Osteocyte (in vitro differentiated cells): ENCODE data around the gene CACNG4. TPM values are rescaled to one million over a fixed set of nuclear protein-coding genes. Genes with fewer than 3 reads are reported as not detected.

Source experiments
- DNase-seq: peaks from one replicate; pipeline ENCODE4 v3.0.0; 2021; ENCODE audit warnings: mixed read lengths; ENCODE audit not compliant: unreplicated experiment; ENCODE audit errors: extremely low spot score
- H3K27ac Mint-ChIP-seq: one replicate; pipeline ENCODE4 v1.8.0; 2021; ENCODE audit warnings: mild to moderate bottlenecking, mixed read lengths; ENCODE audit not compliant: unreplicated experiment
- H3K27me3 Mint-ChIP-seq: one replicate; pipeline ENCODE4 v1.8.0; 2021; ENCODE audit warnings: mixed read lengths; ENCODE audit not compliant: unreplicated experiment
- H3K36me3 Mint-ChIP-seq: one replicate; pipeline ENCODE4 v1.8.0; 2021; ENCODE audit warnings: mixed read lengths; ENCODE audit not compliant: unreplicated experiment
- H3K4me1 Mint-ChIP-seq: one replicate; pipeline ENCODE4 v1.8.0; 2021; ENCODE audit warnings: mixed read lengths; ENCODE audit not compliant: unreplicated experiment
- H3K4me3 Mint-ChIP-seq: one replicate; pipeline ENCODE4 v1.8.0; 2021; ENCODE audit warnings: mild to moderate bottlenecking, moderate library complexity, mixed read lengths; ENCODE audit not compliant: unreplicated experiment
- H3K9me3 Mint-ChIP-seq: one replicate; pipeline ENCODE4 v1.8.0; 2021; ENCODE audit warnings: mixed read lengths; ENCODE audit not compliant: unreplicated experiment
- total RNA-seq: library from RNA; stranded (reverse); gene quantifications from 2 replicates; pipeline ENCODE4 v1.2.1, GENCODE V29; 2021
- TF ChIP-seq, protein P1 (sequence below): fragments of 200-600 bp; sonication (generic); IDR thresholded peaks from 2 replicates; pipeline ENCODE4 v1.5.0; 2021; ENCODE audit warnings: antibody characterized with exemption, mild to moderate bottlenecking, moderate library complexity

The CACNG4 gene
- total RNA-seq, 1 donor from 2014 or later = 5.6 TPM

DNA sequence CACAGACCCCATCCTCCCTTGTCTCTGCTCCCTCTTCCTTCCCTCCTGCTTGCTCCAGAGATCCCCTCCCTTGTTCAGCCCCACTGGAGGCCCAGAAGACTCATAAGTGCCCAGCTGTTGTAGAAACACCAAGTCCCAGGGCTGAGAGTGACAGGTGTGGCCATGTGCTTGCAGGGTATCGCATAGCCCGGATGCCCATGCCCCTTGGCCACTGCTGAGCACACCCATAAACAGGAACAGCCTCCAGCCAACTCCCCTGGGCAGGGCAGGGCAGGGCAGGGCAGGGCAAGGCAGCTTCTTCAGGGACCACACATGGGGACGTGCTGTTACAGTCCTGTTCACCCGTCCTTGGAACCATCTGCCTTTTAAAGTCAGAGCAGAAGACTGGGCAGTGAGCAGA, 81.9 kb downstream of the CACNG4 start:
- Mint-ChIP-seq H3K27me3 (peaks cover 8% of the 10 kb centered on the region), H3K4me1 (no peaks in the 10 kb centered on the region), H3K9me3 (peaks cover 21% of the 10 kb centered on the region), H3K27ac (no peak overlapping the region), H3K36me3 (peaks cover 5% of the 10 kb centered on the region), H3K4me3 (no peak overlapping the region)
- DNase-seq = no peak
- TF ChIP-seq, protein P1, sequence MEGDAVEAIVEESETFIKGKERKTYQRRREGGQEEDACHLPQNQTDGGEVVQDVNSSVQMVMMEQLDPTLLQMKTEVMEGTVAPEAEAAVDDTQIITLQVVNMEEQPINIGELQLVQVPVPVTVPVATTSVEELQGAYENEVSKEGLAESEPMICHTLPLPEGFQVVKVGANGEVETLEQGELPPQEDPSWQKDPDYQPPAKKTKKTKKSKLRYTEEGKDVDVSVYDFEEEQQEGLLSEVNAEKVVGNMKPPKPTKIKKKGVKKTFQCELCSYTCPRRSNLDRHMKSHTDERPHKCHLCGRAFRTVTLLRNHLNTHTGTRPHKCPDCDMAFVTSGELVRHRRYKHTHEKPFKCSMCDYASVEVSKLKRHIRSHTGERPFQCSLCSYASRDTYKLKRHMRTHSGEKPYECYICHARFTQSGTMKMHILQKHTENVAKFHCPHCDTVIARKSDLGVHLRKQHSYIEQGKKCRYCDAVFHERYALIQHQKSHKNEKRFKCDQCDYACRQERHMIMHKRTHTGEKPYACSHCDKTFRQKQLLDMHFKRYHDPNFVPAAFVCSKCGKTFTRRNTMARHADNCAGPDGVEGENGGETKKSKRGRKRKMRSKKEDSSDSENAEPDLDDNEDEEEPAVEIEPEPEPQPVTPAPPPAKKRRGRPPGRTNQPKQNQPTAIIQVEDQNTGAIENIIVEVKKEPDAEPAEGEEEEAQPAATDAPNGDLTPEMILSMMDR = no peak

DNA sequence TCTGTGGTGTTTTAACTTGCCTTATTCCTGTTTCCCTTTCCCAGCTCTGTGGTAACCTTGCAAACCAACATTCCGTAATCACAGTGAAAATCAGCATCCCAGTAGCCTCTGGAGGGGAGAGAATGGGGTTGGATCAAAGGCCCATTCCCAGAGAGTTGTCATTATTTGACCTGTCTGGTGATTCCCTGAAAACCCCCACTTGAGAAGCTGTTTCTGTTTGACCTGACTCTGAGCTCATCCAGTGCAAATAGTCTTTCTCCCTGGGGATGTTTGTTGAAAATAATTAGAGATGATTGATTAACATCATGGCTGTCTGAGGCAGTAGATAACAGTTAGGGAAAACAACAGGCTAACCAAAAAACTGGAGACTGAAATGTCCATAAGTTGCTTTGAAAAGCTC, 82.9 kb downstream of the CACNG4 start:
- no peak overlapping the region for H3K4me3 Mint-ChIP-seq
- peaks cover 21% of the 10 kb centered on the region for H3K9me3 Mint-ChIP-seq
- peaks cover 5% of the 10 kb centered on the region for H3K36me3 Mint-ChIP-seq
- no peaks in the 10 kb centered on the region for H3K4me1 Mint-ChIP-seq
- H3K27ac Mint-ChIP-seq = no peak overlapping the region
- TF ChIP-seq, protein P1 = no peak
- DNase-seq = no peak
- H3K27me3 Mint-ChIP-seq = peaks cover 8% of the 10 kb centered on the region

DNA sequence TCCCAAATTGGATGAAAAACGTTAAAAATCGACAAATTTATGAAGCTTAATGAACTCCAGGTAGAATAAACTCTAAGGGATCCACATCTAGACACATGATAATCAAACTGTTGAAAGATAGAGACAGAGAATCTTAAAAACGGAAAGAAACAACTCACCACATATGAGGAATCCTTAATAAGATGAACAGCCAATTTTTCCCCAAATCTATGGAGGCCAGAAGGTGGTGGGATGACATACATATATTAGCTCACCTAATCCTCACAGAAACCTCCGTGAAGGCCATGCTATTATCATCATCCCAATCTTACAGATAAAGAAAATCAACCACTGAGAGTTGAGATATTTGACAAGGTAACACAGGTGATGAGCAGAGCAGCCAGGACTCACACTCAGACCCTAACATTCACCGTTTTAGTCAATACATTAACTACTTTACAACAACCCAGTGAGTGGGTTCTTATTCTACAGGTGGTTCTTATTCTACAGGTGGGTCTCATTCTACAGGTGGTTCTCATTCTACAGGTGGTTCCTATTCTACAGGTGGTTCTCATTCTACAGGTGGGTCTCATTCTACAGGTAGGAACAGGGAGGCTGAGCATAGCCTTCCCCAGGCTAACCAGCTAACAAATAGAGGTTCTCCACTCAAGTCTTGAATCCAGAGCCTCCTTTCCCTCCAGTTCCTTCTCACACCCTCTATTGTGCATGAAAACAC, 84.7 kb downstream of the CACNG4 start:
- H3K27me3 Mint-ChIP-seq = peaks cover 8% of the 10 kb centered on the region
- peaks cover 5% of the 10 kb centered on the region for H3K36me3 Mint-ChIP-seq
- DNase-seq = no peak
- no peak overlapping the region for H3K27ac Mint-ChIP-seq
- TF ChIP-seq, protein P1 = no peak
- no peaks in the 10 kb centered on the region for H3K4me1 Mint-ChIP-seq
- H3K4me3 Mint-ChIP-seq = no peak overlapping the region
- peaks cover 21% of the 10 kb centered on the region for H3K9me3 Mint-ChIP-seq

DNA sequence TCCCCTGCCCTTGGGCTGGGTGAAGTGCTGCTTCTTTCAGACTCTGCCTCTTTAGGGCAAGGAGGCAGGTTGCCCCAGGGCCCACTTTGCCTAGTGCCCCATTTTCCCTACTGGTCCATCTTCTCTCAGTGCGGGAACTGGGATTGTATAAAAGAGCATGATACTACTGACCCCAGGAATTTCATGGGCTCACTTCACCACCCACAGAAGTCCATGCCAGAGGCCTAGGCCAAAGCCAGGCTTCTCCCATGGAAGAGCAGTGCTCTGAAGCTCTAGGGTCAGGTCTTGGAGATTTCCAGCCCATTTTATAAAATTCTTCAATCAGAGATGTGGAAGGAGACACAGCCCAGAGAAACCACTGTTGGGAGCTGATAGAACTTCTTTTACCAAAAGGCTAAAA, 85.6 kb downstream of the CACNG4 start:
- no peak overlapping the region for H3K27ac Mint-ChIP-seq
- H3K9me3 Mint-ChIP-seq = peaks cover 21% of the 10 kb centered on the region
- H3K27me3 Mint-ChIP-seq = peaks cover 8% of the 10 kb centered on the region
- H3K36me3 Mint-ChIP-seq = peaks cover 5% of the 10 kb centered on the region
- TF ChIP-seq, protein P1 = no peak
- H3K4me1 Mint-ChIP-seq = no peaks in the 10 kb centered on the region
- DNase-seq = no peak
- H3K4me3 Mint-ChIP-seq = no peak overlapping the region

DNA sequence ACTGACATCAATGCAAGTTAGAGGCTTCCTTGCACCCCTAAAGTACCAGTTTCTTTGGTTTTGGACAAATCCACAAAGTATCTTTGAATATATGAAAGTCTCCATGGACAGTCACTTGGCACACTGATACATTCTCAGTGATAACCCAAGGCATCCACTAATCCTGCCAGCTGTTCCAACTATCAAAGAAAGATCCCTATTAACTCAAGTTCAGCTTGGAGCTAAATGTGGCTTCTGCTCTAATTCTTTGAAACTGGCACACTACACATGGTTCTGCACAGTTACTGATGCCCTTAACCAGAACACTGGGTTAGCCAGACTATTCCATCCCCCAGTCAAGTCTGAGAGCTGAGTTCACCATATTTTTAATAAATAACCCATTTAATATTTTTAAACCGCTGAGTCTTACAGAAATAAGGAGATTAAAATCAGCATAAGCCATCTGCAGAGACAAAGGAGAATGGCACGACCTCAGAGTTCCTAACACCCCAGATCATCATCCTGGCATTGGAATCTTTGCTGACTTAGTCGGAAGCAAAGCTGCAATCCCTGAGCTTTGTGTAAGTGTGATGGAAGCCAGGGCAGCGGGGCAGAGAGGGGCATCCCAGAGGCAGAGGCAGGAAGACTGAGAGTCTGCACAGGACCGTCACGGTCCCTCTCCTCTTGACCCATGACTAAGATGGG, 86.1 kb downstream of the CACNG4 start:
- H3K4me1 Mint-ChIP-seq = no peaks in the 10 kb centered on the region
- peaks cover 5% of the 10 kb centered on the region for H3K36me3 Mint-ChIP-seq
- H3K4me3 Mint-ChIP-seq = no peak overlapping the region
- DNase-seq = no peak
- H3K27me3 Mint-ChIP-seq = peaks cover 7% of the 10 kb centered on the region
- H3K27ac Mint-ChIP-seq = no peak overlapping the region
- H3K9me3 Mint-ChIP-seq = peaks cover 21% of the 10 kb centered on the region
- TF ChIP-seq, protein P1 = no peak
